PFSK-1 (cell line): ENCODE data around the gene ZNF664.

Source experiments
- FOXP2 ChIP-seq: optimal IDR thresholded peaks from 2 replicates; pipeline ENCODE3; 2011; ENCODE audit warnings: borderline replicate concordance, control low read depth, inconsistent platforms; ENCODE audit not compliant: insufficient read depth; ENCODE audit errors: extremely low read length, extremely low read depth
- POLR2AphosphoS5 ChIP-seq: IDR thresholded peaks from 2 replicates; pipeline ENCODE4 v1.6.1; 2012; ENCODE audit warnings: low read depth, mild to moderate bottlenecking, control low read depth, low read length, moderate library complexity
- REST ChIP-seq, 2 experiments: IDR thresholded peaks; 2 replicates each; pipeline versions ENCODE4 v1.6.1 to v1.8.0; 2011 to 2012; ENCODE audit warnings: low read depth in 2 of 2, low read length in 2 of 2, control low read depth in 1 of 2, inconsistent platforms in 1 of 2, mild to moderate bottlenecking in 1 of 2, moderate library complexity in 1 of 2; ENCODE audit not compliant: insufficient read depth in 1 of 2
- SIN3A ChIP-seq: IDR thresholded peaks from 2 replicates; pipeline ENCODE4 v1.6.1; 2012; ENCODE audit warnings: mild to moderate bottlenecking, low read length, moderate library complexity, borderline replicate concordance; ENCODE audit not compliant: insufficient read depth
- TAF1 ChIP-seq: IDR thresholded peaks from 2 replicates; pipeline ENCODE4 v1.6.1; 2012; ENCODE audit warnings: low read length, control low read depth, borderline replicate concordance; ENCODE audit not compliant: insufficient read depth

ZNF664 gene

GRCh38 chr12:123949770-123950165 lies 23.2 kb upstream of the ZNF664 start:
- no peak for TF ChIP-seq SIN3A
- no peak for TF ChIP-seq POLR2AphosphoS5
- TF ChIP-seq FOXP2, result no peak
- no peak for TF ChIP-seq REST (IDR thresholded peaks at IDR 0.05; ENCODE audit: insufficient read depth in 1 of 2, low read depth in 2 of 2, low read length in 2 of 2)
- TF ChIP-seq TAF1, result no peak

- no peak for TF ChIP-seq TAF1
- TF ChIP-seq REST (IDR thresholded peaks at IDR 0.05; ENCODE audit: insufficient read depth in 1 of 2, low read depth in 2 of 2, low read length in 2 of 2), result no peak
- TF ChIP-seq SIN3A, result no peak
- no peak for TF ChIP-seq FOXP2
- no peak for TF ChIP-seq POLR2AphosphoS5
Observed at GRCh38 chr12:123950476-123951349, 22.3 kb upstream of the ZNF664 start.

DNA sequence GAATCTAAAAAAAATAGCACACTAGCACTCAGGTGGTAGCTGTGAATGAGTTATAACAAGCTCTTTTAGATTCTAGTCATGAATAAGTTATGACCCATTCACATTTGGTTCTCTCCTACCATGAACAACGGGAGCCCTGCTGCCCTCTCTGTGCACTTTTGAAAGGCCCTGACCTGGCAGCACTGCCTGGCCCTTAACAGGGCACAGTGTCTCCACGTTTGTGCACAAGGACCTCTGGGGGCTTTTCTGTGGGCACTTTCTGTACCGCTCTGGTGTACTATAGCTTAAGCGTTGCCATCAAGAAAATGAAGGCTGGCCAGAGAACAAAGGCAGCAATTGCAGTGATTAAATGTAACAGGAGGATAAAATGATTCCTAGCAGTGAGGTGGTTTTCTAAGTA lies 21.5 kb upstream of the ZNF664 start:
- TF ChIP-seq FOXP2 (no peak), SIN3A (no peak), TAF1 (no peak), POLR2AphosphoS5 (no peak), REST (IDR thresholded peaks at IDR 0.05; ENCODE audit: insufficient read depth in 1 of 2, low read depth in 2 of 2, low read length in 2 of 2) (no peak)

DNA sequence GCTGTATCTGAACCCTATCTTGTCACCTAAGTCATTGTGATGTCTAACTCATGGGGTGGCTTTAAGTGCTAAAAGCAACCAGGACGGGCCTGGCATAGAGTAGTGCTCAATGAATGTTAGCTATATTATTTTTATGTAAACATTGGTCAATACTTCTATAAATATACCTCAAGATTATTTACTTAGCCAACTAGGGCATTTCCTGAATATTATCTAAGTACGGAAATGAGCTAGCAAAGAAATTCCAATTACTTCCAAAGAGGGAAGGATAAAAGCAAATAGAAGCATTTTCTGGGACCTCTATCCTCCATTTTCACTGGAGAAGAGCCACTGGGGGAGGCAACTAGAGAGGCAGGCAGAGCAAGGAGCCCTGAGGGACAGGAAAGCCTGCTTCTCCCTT lies 21.0 kb upstream of the ZNF664 start:
- TF ChIP-seq FOXP2 (no peak), REST (IDR thresholded peaks at IDR 0.05; ENCODE audit: insufficient read depth in 1 of 2, low read depth in 2 of 2, low read length in 2 of 2) (no peak), POLR2AphosphoS5 (no peak), SIN3A (no peak), TAF1 (no peak)
